ENCODE data around the gene NBPF11.
"Not testable (repeated sequence)": the region's sequence is repeated elsewhere in the genome, so short reads cannot be mapped to it uniquely, and the experiment has no call there.

The NBPF11 gene

GRCh38 chr1:148149050-148149815, 2.8 kb downstream of the NBPF11 start:
- not testable (repeated sequence) for DNase-seq

GRCh38 chr1:148147052-148147838, 4.8 kb downstream of the NBPF11 start:
- not testable (repeated sequence) for DNase-seq

GRCh38 chr1:148146191-148146997, 5.7 kb downstream of the NBPF11 start:
- DNase-seq: not testable (repeated sequence)

- DNase-seq: not testable (repeated sequence)
Measured at GRCh38 chr1:148143223-148143622, 8.9 kb downstream of the NBPF11 start.

GRCh38 chr1:148141936-148142335, 10.1 kb downstream of the NBPF11 start:
- not testable (repeated sequence) for DNase-seq

GRCh38 chr1:148138606-148139005, 13.5 kb downstream of the NBPF11 start:
- not testable (repeated sequence) for DNase-seq

GRCh38 chr1:148122341-148122740, 29.7 kb downstream of the NBPF11 start:
- DNase-seq: not testable (repeated sequence)

- DNase-seq: not testable (repeated sequence)
Measured at GRCh38 chr1:148120395-148120794, 31.7 kb downstream of the NBPF11 start.

- DNase-seq: not testable (repeated sequence)
Measured at GRCh38 chr1:148095732-148096131, 56.3 kb downstream of the NBPF11 start.

- not testable (repeated sequence) for DNase-seq
Measured at GRCh38 chr1:148086196-148086595, 65.9 kb downstream of the NBPF11 start.

GRCh38 chr1:148081205-148081604, 70.9 kb downstream of the NBPF11 start:
- DNase-seq: not testable (repeated sequence)

- not testable (repeated sequence) for DNase-seq
Measured at GRCh38 chr1:148078632-148079519, 73.2 kb downstream of the NBPF11 start.

- DNase-seq: not testable (repeated sequence)
Measured at GRCh38 chr1:148078090-148078489, 74.0 kb downstream of the NBPF11 start.

- not testable (repeated sequence) for DNase-seq
Measured at GRCh38 chr1:148077458-148077857, 74.6 kb downstream of the NBPF11 start.

- DNase-seq: not testable (repeated sequence)
Measured at GRCh38 chr1:148073392-148073791, 78.7 kb downstream of the NBPF11 start.

GRCh38 chr1:148068606-148069005, 83.5 kb downstream of the NBPF11 start:
- DNase-seq: not testable (repeated sequence)

GRCh38 chr1:148068201-148068600, 83.9 kb downstream of the NBPF11 start:
- DNase-seq: not testable (repeated sequence)

GRCh38 chr1:148060294-148060701, 91.8 kb downstream of the NBPF11 start:
- DNase-seq: not testable (repeated sequence)

GRCh38 chr1:148057384-148057783, 94.7 kb downstream of the NBPF11 start:
- DNase-seq: not testable (repeated sequence)
